Parathyroid adenoma (tissue), 2 donors: ENCODE data around the gene RASSF10.

Experiments used
- H2AFZ ChIP-seq: fragments of 300-600 bp; sonication (generic); one replicate; pipeline ENCODE4 v1.7.0; 2017; ENCODE audit warnings: antibody characterized with exemption, mild to moderate bottlenecking
- H3K27ac ChIP-seq: fragments of 300-600 bp; sonication (generic); one replicate; pipeline ENCODE4 v1.7.0; 2017
- H3K27me3 ChIP-seq: fragments of 300-600 bp; sonication (generic); one replicate; pipeline ENCODE4 v1.7.0; 2017; ENCODE audit warnings: low read length; ENCODE audit not compliant: control insufficient read depth, insufficient read depth
- H3K36me3 ChIP-seq: fragments of 300-600 bp; sonication (generic); one replicate; pipeline ENCODE4 v1.7.0; 2017; ENCODE audit warnings: low read length; ENCODE audit not compliant: control insufficient read depth, insufficient read depth
- H3K4me1 ChIP-seq: fragments of 300-600 bp; sonication (generic); one replicate; pipeline ENCODE4 v1.7.0; 2017; ENCODE audit warnings: control low read depth
- H3K4me2 ChIP-seq: fragments of 300-600 bp; sonication (generic); one replicate; pipeline ENCODE4 v1.7.0; 2017; ENCODE audit warnings: low read length
- H3K4me3 ChIP-seq: fragments of 300-600 bp; sonication (generic); one replicate; pipeline ENCODE4 v1.7.0; 2017; ENCODE audit warnings: low read depth, low read length
- H3K79me2 ChIP-seq: fragments of 300-600 bp; sonication (generic); one replicate; pipeline ENCODE4 v1.7.0; 2017; ENCODE audit warnings: control low read depth
- H3K9ac ChIP-seq: fragments of 300-600 bp; sonication (generic); one replicate; pipeline ENCODE4 v1.7.0; 2017; ENCODE audit warnings: mild to moderate bottlenecking
- H3K9me3 ChIP-seq: fragments of 300-600 bp; sonication (generic); one replicate; pipeline ENCODE4 v1.7.0; 2017; ENCODE audit warnings: low read length; ENCODE audit not compliant: control insufficient read depth
- CTCF ChIP-seq: fragments of 300-600 bp; sonication (generic); IDR thresholded peaks from one replicate; pipeline ENCODE4 v1.7.0; 2017; ENCODE audit warnings: antibody characterized with exemption, mild to moderate bottlenecking
- donor health status: primary hyperparathyroidism.

Gene RASSF10

GRCh38 chr11:13008625-13009475, at the start of gene RASSF10:
RASSF10 (plus strand) TSS chr11:13009316; CDS start chr11:13009577, 261 bp downstream.
- Histone ChIP-seq H3K79me2 (no peaks in the 10 kb centered on the region), H3K27ac (peak within 1 kb of the TSS; percentile 92), H3K9me3 (no peaks in the 10 kb centered on the region), H3K4me2 (peak within 1 kb of the TSS; percentile 76), H3K4me3 (peak within 1 kb of the TSS; percentile 59), H3K9ac (peak within 1 kb of the TSS; percentile 80), H3K4me1 (peaks cover 6% of the 10 kb centered on the region), H2AFZ (peak within 1 kb of the TSS; percentile 75), H3K27me3 (no peaks in the 10 kb centered on the region), H3K36me3 (no peaks in the 10 kb centered on the region)
- TF ChIP-seq CTCF = no peak

GRCh38 chr11:12961615-12962014, 47.5 kb upstream of the RASSF10 start:
- Histone ChIP-seq H3K36me3 (no peaks in the 10 kb centered on the region), H3K4me1 (no peaks in the 10 kb centered on the region), H3K79me2 (no peaks in the 10 kb centered on the region), H3K9ac (no peak overlapping the region), H3K27me3 (no peaks in the 10 kb centered on the region), H3K27ac (no peak overlapping the region), H3K4me3 (no peak overlapping the region), H3K9me3 (no peaks in the 10 kb centered on the region), H3K4me2 (no peak overlapping the region), H2AFZ (no peak overlapping the region)
- TF ChIP-seq CTCF = no peak

GRCh38 chr11:12962306-12962705, 46.8 kb upstream of the RASSF10 start:
- Histone ChIP-seq H3K79me2 (no peaks in the 10 kb centered on the region), H3K36me3 (no peaks in the 10 kb centered on the region), H3K27me3 (no peaks in the 10 kb centered on the region), H3K4me2 (no peak overlapping the region), H3K9me3 (no peaks in the 10 kb centered on the region), H2AFZ (no peak overlapping the region), H3K9ac (no peak overlapping the region), H3K4me1 (no peaks in the 10 kb centered on the region), H3K4me3 (no peak overlapping the region), H3K27ac (no peak overlapping the region)
- TF ChIP-seq CTCF = no peak

GRCh38 chr11:12963051-12963450, 46.1 kb upstream of the RASSF10 start:
- H3K36me3 ChIP-seq = no peaks in the 10 kb centered on the region
- H3K4me1 ChIP-seq = no peaks in the 10 kb centered on the region
- no peak overlapping the region for H2AFZ ChIP-seq
- H3K27me3 ChIP-seq = no peaks in the 10 kb centered on the region
- no peak for TF ChIP-seq CTCF
- H3K4me3 ChIP-seq = no peak overlapping the region
- H3K9ac ChIP-seq = no peak overlapping the region
- no peak overlapping the region for H3K27ac ChIP-seq
- H3K79me2 ChIP-seq = no peaks in the 10 kb centered on the region
- no peaks in the 10 kb centered on the region for H3K9me3 ChIP-seq
- no peak overlapping the region for H3K4me2 ChIP-seq
